Activated effector memory CD4-positive, alpha-beta T cell treated with Interleukin-2 at 50 U/mL for 16 hours (primary cell): Measurements from ENCODE around the gene CGNL1.

Source experiments
- DNase-seq: peaks from one replicate; pipeline ENCODE4 v3.0.0-alpha.2; 2020

CGNL1 gene

GRCh38 chr15:57552678-57553334 lies 176.5 kb downstream of the CGNL1 start:
- no peak for DNase-seq

GRCh38 chr15:57553526-57553925 lies 177.2 kb downstream of the CGNL1 start:
- DNase-seq = no peak

GRCh38 chr15:57554063-57554811 lies 177.9 kb downstream of the CGNL1 start:
- no peak for DNase-seq

GRCh38 chr15:57554812-57555179 lies 178.5 kb downstream of the CGNL1 start:
- DNase-seq = no peak

GRCh38 chr15:57555270-57555669 lies 179.0 kb downstream of the CGNL1 start:
- no peak for DNase-seq

GRCh38 chr15:57556040-57556439 lies 179.7 kb downstream of the CGNL1 start:
- no peak for DNase-seq

- DNase-seq = no peak
Measured at GRCh38 chr15:57557267-57557666, 181.0 kb downstream of the CGNL1 start.

GRCh38 chr15:57557810-57558209 lies 181.5 kb downstream of the CGNL1 start:
- no peak for DNase-seq

GRCh38 chr15:57559875-57560274 lies 183.6 kb downstream of the CGNL1 start:
- peak; percentile 43 for DNase-seq

- DNase-seq = peak; percentile 39
Measured at GRCh38 chr15:57561041-57561711, 184.9 kb downstream of the CGNL1 start.

GRCh38 chr15:57562196-57562769 lies 186.0 kb downstream of the CGNL1 start:
- DNase-seq = no peak

- no peak for DNase-seq
Measured at GRCh38 chr15:57563416-57563815, 187.1 kb downstream of the CGNL1 start.

- peak; percentile 8 for DNase-seq
Measured at GRCh38 chr15:57565311-57565710, 189.0 kb downstream of the CGNL1 start.

GRCh38 chr15:57566834-57567233 lies 190.5 kb downstream of the CGNL1 start:
- no peak for DNase-seq

- DNase-seq = no peak
Measured at GRCh38 chr15:57567891-57568290, 191.6 kb downstream of the CGNL1 start.

GRCh38 chr15:57568299-57568698 lies 192.0 kb downstream of the CGNL1 start:
- no peak for DNase-seq

GRCh38 chr15:57570340-57570739 lies 194.0 kb downstream of the CGNL1 start:
- DNase-seq = no peak

- DNase-seq = no peak
Measured at GRCh38 chr15:57570994-57571393, 194.7 kb downstream of the CGNL1 start.

- DNase-seq = no peak
Measured at GRCh38 chr15:57571725-57572124, 195.4 kb downstream of the CGNL1 start.

- no peak for DNase-seq
Measured at GRCh38 chr15:57572468-57572867, 196.2 kb downstream of the CGNL1 start.

- no peak for DNase-seq
Measured at GRCh38 chr15:57573151-57573550, 196.8 kb downstream of the CGNL1 start.

GRCh38 chr15:57575363-57575762 lies 199.1 kb downstream of the CGNL1 start:
- DNase-seq = no peak

GRCh38 chr15:57578288-57578900 lies 202.1 kb downstream of the CGNL1 start:
- DNase-seq = no peak
